HG02943 (cell line): ENCODE results near the gene FARP1.
"Not testable (repeated sequence)": the region's sequence is repeated elsewhere in the genome, so short reads cannot be mapped to it uniquely, and the experiment has no call there.

Experiments
- ATAC-seq: cut with Tn5 transposase; IDR thresholded peaks from one replicate; pipeline ENCODE4 v1.9.1; 2021; ENCODE audit warnings: mild to moderate bottlenecking, low read depth, moderate library complexity; ENCODE audit not compliant: unreplicated experiment

Gene FARP1

DNA sequence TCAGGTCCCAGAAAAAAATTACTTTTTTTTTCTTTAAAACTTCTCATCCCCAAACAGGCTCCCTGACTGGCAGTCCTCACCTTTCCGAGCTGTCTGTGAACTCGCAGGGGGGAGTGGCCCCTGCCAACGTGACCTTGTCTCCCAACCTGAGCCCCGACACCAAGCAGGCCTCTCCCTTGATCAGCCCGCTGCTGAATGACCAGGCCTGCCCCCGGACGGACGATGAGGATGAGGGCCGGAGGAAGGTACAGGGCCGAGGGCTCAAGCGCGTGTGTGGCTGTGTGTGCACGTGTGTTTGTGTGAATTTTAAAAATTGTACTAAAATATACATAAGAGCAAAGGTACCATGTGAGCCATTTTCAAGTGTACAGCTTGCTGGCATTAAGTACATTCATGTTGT lies 266.4 kb downstream of the FARP1 start:
- no peak for ATAC-seq

DNA sequence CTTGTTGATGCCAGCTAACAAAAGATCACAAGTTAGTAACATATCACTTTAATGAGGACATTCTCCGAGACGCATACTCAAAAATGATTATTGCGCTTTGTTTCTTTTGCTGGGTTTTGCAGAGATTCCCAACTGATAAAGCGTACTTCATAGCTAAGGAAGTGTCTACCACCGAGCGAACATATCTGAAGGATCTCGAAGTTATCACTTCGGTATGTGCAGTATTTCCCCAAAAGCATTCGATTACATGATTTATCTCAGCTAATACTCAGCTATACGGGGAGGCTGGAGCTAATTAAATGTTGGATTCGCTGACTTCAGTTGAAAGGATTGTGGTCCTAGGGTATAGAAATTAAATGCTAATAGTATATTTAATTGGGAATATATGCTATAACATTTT lies 267.7 kb downstream of the FARP1 start:
- no peak for ATAC-seq

DNA sequence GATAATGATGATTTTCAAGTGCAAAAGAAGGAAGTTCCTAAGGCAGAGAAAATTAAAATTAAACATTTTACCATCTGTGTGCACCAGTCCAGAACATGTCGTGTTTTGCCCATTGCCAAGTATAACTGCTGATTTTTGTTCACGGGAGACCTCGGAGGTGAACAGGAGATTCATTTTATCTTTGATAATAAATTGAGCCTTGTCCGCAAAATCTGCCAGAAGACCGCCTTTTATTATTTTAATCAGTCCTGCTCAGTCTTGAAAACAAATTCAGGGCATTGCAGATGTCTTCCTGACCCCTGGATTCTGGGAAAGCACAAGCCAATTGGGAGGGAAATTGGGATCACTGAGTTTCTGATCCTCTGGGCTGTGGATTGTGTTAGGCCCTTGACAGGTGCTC lies 268.1 kb downstream of the FARP1 start:
- no peak for ATAC-seq

DNA sequence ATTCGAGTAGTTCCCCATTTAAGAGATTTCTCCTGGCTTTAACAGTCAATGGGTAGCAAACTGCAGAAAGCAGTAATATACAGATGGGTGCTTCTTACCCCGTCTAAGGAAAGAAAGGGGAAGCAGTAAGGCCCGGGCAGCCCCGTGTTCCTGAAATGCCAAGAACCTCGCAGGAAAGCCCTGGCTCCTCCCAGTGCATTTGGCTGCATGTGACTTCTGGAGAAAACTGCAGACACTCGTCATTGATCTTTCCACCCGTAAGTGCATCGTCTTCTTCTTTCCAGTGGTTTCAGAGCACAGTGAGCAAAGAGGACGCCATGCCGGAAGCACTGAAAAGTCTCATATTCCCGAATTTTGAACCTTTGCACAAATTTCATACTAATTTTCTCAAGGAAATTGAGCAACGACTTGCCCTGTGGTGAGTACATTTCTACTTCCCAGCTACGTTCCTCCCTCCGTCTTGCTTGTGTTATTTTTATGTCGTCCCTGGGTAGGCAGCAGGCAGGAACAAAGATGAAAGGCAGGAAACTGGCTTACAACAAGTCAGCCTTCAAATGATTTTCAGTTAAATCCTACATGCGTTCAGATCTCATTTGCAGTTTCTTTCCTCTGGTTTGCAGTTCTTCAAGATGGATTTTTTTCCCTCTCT lies 268.8 kb downstream of the FARP1 start:
- ATAC-seq, result no peak

GRCh38 chr13:98413278-98413677 lies 270.4 kb downstream of the FARP1 start:
- ATAC-seq, result not testable (repeated sequence)

DNA sequence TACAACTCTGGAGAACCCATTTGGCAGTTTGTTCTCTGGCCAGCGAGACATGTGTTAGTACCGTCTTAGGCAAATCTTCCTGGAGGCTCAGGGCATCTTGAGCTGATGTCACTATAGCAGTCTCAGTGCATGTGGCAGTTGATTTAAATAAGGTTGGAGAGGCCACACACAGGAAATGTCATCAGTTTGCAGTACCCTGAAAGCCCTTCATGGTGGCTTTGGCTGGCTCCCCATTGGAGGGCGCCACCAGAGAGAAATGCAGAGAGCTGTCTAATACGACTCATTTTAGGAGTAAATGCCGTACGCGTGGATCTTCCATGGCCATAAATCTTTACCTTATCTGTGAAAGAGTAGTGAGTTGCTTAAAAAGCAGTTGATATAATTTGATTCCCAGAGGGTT lies 270.9 kb downstream of the FARP1 start:
- ATAC-seq, result no peak

DNA sequence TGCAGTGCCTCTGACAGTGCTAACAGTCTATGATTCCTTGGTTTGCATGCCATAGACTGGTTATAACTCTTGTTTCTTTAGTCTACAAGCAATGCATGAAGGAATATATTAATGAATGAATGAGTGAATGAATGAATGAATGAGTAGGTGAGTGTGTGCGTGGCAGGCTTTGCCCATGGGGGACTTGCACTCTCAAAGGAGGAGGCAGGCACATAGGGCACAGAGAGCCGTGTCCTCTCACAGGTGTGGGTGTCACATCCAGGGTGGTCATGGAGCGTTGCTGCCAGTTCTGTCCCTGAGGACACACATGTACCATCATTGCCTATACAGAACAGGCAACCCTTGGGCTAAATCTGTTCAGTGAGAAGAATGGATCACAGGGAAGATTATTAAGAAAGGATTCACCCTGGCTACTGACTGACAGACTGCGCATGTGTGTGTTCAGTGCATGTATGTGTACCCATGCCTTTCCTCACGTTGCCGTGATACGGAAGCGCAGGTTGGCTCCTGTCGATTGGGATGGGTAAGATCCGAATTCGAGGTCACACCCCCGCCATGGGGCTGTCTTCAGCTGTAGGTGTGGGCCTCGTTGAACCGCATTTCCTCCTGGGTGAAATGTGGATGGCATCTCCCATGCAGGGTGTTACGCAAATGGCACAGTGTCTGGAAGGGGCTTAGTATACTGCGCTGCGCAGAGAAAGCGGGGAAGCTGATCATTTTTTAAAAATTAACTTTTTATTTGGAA lies 272.6 kb downstream of the FARP1 start:
- ATAC-seq, result no peak

GRCh38 chr13:98416408-98416807 lies 273.5 kb downstream of the FARP1 start:
- ATAC-seq, result no peak

DNA sequence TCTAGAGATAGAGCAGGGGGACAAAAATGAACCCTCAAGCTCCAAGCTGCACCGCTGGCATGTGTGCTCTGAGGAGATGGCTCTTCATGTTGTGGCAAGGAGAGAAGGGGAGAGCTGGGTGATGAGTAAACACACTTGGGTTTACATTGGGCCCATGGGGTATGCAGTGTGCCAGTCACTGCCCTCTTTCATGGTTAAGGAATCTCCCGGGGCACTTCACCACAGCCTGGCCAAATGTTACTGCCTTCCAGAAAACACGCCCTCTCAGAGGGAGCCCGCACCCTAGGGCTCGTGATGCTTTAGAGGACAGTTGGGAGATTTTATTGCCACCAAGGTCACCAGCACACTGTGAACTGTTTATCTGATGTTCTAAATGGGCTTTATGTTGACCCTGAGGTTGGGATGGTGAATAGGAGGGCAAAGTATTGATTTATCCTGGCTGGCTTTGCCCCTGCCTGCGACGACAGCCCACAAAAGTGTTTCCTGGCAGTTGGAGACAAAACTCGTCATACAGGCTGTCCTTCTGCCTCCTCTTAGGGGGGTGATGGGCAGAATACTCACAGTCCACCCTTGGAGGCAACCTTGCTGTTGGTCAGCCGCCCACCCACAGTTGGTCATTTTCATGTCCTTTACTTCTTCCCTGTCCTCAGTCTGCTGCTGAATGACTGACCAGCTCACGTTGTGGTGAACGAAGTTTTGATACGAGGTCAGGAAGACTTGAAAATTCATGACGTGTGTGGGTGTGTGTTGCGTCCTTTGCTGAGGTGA lies 277.1 kb downstream of the FARP1 start:
- no peak for ATAC-seq

DNA sequence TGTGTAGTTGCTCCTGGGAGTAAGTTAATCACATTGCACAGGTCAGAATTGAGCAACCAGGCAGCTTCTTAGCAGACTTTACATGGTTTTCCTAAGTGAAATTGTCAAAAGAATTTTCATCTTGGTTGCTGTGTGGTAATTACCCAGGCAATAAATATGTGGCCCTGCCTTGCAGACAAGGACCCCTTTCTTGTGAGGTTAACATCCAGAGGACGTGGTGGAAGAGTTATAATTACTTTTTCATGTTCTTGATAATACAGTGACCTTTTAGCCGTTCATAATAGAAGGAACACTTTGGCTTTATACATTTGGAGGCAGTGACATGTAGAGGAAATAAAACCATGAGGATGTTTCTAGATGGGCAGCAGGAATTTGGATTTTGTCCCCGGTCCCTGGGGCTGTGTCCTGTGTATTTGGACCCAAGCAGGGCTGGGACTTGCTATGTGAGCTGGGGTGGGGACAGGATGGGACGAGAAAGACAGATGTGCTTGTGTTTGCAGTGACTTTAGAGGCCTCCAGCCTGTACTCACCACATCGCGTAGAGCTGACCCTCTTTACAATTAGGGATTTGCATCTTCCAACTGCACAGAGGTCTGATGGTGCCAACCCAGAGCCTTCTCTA lies 277.8 kb downstream of the FARP1 start:
- ATAC-seq, result no peak

GRCh38 chr13:98422046-98422445 lies 279.2 kb downstream of the FARP1 start:
- no peak for ATAC-seq

GRCh38 chr13:98423417-98423816 lies 280.5 kb downstream of the FARP1 start:
- no peak for ATAC-seq

DNA sequence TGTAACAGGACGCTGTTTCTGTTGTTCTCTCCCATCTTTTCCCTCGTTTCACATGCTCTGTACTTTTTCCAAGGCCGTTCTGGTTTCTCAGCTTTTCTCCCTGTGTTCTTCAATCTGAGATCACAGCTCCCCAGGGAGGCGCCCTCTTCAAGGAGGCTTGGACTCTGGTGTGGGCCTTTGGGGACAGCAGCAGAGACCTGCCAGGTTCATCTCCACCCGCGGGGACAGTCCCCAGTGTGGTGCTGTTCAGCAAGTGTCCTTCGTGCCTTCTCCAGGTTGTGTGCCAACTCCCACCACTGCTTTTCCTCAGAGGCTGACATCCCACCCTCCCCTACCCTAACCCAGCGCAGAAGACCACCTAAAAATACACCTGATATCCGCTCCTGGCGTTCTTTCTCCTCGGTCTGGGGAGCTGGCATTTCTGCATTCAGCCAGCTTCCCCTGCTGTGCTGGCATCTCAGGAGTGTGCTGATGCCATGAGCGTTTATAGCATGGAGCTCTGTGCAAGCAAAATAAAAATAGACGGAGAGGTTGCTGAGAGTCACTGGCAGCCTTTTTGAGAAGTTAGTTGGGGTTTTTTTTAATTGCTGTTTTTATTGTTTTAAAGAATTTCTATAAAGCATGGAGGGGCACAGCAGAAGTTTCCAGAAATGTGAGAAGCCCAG lies 284.6 kb downstream of the FARP1 start:
- ATAC-seq, result no peak

DNA sequence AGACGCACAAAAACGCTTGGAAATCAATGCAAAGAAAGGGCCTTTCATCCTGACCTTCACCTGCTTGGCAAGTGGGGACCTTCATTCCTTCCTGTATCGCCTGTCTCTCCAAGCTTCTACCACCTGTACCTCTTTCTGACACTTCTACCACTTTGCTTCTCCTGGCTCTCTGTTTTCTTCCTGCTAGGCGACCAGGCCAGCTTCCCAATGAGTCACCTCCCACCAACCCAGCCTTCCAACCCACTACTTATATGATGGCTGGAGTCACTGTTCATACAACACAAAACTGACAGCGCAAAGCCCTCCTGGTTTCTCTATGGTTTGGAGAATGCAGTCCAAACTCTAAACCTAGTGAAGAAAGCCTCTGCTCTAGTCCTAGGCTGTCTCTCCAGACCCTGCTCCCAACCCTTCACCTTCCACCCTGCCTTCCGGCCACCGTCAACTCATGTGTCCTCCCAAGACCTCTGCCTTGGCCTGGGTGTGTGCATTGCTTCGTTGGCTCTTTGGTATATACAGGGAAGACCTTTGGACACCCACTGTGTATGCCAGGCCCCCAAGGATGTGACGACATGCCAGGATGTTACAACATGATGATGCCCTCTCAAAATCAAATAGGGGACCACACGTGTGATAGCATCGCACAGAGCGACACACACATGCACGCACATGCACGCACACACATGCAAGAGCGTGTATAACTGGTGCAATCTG lies 285.5 kb downstream of the FARP1 start:
- no peak for ATAC-seq

DNA sequence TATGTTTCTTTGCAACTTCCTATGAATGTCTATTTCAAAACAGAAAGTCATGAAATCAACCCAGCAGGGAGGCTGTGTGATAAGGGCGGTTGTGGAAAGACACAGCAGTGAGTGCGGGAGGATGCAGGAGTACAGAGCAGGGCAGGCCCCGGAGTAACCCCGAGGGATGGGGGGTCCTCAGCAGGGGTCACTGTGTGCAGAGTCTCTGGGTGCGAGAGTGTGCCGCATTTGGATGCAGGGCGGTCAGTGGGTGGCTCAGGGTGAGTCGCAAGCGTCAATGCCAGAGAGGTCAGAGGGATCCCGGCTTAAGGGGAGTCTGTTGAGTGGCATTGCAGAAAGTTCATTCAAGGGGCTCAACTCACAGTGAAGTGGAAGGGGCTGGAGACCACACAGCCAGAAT lies 286.2 kb downstream of the FARP1 start:
- no peak for ATAC-seq

GRCh38 chr13:98429531-98429930 lies 286.6 kb downstream of the FARP1 start:
- ATAC-seq, result no peak

- ATAC-seq, result no peak
Measured at GRCh38 chr13:98429977-98430736, 287.3 kb downstream of the FARP1 start.

DNA sequence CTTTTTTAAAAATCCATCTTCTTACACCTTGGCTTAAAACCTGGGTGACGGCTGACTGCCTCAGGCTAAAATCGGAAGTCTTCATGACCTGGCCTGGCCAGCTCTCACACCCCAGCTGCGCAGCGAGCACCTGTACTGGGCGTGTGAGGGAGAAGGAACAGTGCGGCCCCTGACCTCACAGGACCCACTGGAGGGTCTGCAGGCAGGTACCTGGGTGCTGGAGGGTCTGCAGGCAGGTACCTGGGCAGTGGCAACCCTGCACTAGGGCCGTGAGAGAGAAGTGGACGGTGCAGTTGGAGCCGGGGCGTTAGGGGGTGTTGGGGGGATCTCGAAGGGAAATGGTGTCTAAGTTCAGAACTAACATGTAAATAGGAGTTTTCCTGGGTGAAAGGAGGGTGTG lies 289.7 kb downstream of the FARP1 start:
- ATAC-seq, result no peak

DNA sequence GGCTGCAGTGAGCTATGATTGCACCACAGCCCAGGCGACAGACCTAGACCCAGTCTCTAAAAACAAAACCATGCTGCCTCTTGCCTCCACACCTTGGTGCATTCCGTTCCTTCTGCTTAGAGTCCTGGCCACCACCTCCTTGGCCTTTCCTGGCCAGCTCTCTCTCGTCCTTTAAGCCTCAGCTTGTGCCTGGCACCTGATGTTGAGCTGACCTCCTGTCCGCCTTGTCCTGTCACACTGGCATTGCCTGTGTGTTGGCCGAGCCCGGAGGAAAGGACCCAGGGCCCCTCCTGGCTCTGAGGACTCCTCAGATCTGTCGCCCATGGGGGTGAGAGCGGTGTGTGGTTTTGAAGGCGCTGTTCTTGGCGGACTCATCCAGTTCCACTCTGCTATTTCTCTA lies 290.8 kb downstream of the FARP1 start:
- ATAC-seq, result no peak
